ENCODE data around the gene LEFTY2.
"Not testable (repeated sequence)": the region's sequence is repeated elsewhere in the genome, so short reads cannot be mapped to it uniquely, and the experiment has no call there.

The LEFTY2 gene

DNA sequence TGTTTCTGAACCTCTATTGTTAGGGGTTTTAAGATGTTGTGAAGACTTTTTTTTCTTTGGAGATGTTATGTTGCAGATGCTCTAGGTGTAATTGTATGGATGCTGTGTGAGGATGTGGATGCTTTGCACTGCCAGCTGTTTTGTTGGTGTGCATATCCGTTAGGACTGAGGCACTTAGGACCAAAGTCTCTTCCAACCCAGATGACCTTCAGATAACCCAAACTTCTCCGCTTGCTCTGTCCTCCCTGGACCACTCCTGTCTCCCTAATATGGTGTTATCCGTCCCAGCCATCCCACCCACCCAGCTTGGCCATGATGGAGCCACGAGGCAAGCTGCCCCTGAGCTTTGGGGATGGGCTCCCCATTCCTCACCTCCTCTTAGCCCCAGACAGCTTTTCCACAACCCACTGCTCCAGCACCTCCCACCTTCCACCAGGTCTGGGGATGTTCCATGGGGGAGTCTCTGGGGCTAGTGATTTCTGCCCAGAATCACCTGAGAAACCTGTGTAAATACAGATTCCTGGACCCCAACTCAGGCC lies 5.1 kb upstream of the LEFTY2 start:
- no peak for TF ChIP-seq ZFX (IDR thresholded peaks at IDR 0.05)
- no peak for TF ChIP-seq CTCF (conservative IDR thresholded peaks at IDR 0.05)
- no peak overlapping the region for H3K27ac ChIP-seq

GRCh38 chr1:225945564-225945963 lies 4.5 kb upstream of the LEFTY2 start:
- TF ChIP-seq CTCF (conservative IDR thresholded peaks at IDR 0.05), result no peak
- TF ChIP-seq ZFX (IDR thresholded peaks at IDR 0.05), result no peak
- H3K27ac ChIP-seq, result no peak overlapping the region

DNA sequence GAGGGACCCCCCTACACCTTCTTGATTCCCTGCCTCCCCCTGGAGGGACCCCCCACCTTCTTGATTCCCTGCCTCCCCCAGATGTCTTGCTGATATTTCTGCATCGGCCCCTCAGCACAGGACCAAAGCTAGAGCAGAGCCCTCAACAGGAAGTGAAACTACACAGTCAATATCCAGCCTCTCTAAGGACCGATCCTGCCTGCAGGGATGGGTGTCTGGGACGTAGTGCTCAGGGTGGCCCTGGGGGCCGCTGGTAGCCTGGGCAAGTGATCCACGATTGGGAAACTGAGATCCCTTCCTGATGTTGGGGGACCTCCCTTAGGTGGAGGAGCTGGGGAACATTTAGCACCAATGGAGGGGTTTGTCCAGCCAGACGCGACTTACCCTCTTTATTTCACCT lies 3.9 kb upstream of the LEFTY2 start:
- H3K27ac ChIP-seq, result no peak overlapping the region
- no peak for TF ChIP-seq ZFX (IDR thresholded peaks at IDR 0.05)
- TF ChIP-seq CTCF (conservative IDR thresholded peaks at IDR 0.05), result no peak

- H3K27ac ChIP-seq, result no peak overlapping the region
- TF ChIP-seq CTCF (conservative IDR thresholded peaks at IDR 0.05) (no peak), ZFX (IDR thresholded peaks at IDR 0.05) (no peak)
Measured at GRCh38 chr1:225944387-225944786, 3.4 kb upstream of the LEFTY2 start.

- H3K27ac ChIP-seq, result no peak overlapping the region
- no peak for TF ChIP-seq CTCF (conservative IDR thresholded peaks at IDR 0.05)
- TF ChIP-seq ZFX (IDR thresholded peaks at IDR 0.05), result no peak
Measured at GRCh38 chr1:225943582-225943981, 2.6 kb upstream of the LEFTY2 start.

- TF ChIP-seq CTCF (conservative IDR thresholded peaks at IDR 0.05) (no peak), ZFX (IDR thresholded peaks at IDR 0.05) (no peak)
Measured at GRCh38 chr1:225942574-225942973, 1.6 kb upstream of the LEFTY2 start.

DNA sequence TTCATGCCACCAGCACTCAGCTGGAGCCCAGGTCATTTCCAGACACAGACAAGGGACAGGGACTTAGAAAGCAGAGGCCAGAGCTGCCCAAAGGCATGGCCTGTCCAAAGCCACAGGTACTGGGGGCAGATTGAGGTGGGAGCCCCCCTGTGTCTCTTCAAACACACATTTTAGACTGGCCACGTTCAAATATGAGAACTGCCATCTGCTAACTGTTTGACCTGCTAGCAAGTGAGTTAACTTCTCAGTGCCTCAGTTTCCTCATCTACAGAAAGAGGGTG lies 862 bp upstream of the LEFTY2 start:
- no peak for TF ChIP-seq ZFX (IDR thresholded peaks at IDR 0.05)
- H3K27ac ChIP-seq, result no peak overlapping the region

More at GRCh38 chr1:225942574-225942973, 1.6 kb upstream of the LEFTY2 start:
- no peak overlapping the region for H3K27ac ChIP-seq

DNA sequence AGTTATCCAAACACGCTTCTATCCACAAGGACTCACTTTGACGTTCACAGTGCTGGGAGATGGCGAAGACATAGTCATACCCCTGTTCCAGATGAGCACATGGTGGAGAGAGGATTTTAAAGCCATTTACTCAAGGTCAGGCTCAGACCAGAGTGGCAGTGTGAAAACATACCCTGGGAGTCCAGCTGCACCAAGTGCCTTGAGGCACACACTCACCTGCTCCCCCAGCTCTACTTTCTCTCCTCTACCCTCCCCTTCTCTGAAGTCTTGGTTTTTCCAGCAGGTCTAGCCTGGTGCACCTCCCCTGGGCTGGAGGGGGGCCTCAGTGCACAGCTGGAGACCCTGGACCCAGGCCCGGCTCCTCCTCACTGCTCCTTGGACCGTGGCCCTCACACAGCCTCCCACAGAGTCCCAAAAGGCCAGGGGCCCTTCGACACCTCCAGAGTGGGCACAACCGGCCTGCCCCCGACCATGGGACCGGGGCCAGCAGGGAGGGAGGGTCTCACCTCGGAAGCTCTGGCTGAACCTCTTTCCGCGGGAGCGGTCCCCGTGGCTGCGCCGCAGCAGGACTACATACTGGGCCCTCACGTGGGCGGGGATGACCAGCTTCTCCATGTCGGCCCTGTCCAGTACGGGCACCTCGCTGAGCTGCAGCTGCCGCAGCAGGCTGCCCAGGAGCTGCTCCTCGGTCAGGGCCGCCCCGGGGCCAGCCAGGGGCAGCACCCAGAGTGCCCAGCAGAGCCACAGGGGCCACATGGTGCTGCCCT lies 452 bp downstream of the LEFTY2 start:
- H3K27ac ChIP-seq, result no peak overlapping the region
- TF ChIP-seq CTCF (conservative IDR thresholded peaks at IDR 0.05) (no peak), ZFX (IDR thresholded peaks at IDR 0.05) (no peak)

- not testable (repeated sequence) for H3K27ac ChIP-seq
Measured at GRCh38 chr1:225939939-225940310, 1.1 kb downstream of the LEFTY2 start.

GRCh38 chr1:225939097-225939938 lies 1.7 kb downstream of the LEFTY2 start:
- not testable (repeated sequence) for H3K27ac ChIP-seq

Measured in C4-2B (cell line).